Stimulated activated CD4-positive, alpha-beta T cell treated with anti-CD3 and anti-CD28 coated beads, Interleukin-2, amount 100 ng/mL, for 24 hours (primary cell): ENCODE measurements around the gene PREP.

Experiments
- DNase-seq, 2 donors: peaks; one replicate each; pipeline ENCODE4 v3.0.0-alpha.2; 2020

Gene PREP

GRCh38 chr6:105391705-105392104, 11.2 kb downstream of the PREP start:
- no peak for DNase-seq

GRCh38 chr6:105389543-105389942, 13.3 kb downstream of the PREP start:
- no peak for DNase-seq

GRCh38 chr6:105388392-105388791, 14.5 kb downstream of the PREP start:
- no peak for DNase-seq

- DNase-seq, result no peak
These were observed 18.9 kb downstream of the PREP start for GRCh38 chr6:105384004-105384403.

GRCh38 chr6:105382958-105383357, 19.9 kb downstream of the PREP start:
- DNase-seq, result no peak

GRCh38 chr6:105382496-105382895, 20.4 kb downstream of the PREP start:
- DNase-seq, result no peak

- no peak for DNase-seq
These were observed 22.2 kb downstream of the PREP start for GRCh38 chr6:105380634-105381033.

- no peak for DNase-seq
These were observed 27.1 kb downstream of the PREP start for GRCh38 chr6:105375797-105376196.

- no peak for DNase-seq
These were observed 28.9 kb downstream of the PREP start for GRCh38 chr6:105374010-105374420.

GRCh38 chr6:105373481-105373880, 29.4 kb downstream of the PREP start:
- no peak for DNase-seq

GRCh38 chr6:105372849-105373182, 30.1 kb downstream of the PREP start:
- no peak for DNase-seq

GRCh38 chr6:105372142-105372848, 30.6 kb downstream of the PREP start:
- no peak for DNase-seq

- DNase-seq, result no peak
These were observed 32.5 kb downstream of the PREP start for GRCh38 chr6:105370351-105370750.

GRCh38 chr6:105369145-105369544, 33.7 kb downstream of the PREP start:
- DNase-seq, result no peak

- DNase-seq, result no peak
These were observed 38.6 kb downstream of the PREP start for GRCh38 chr6:105364243-105364642.

- DNase-seq, result no peak
These were observed 39.7 kb downstream of the PREP start for GRCh38 chr6:105363100-105363754.

- no peak for DNase-seq
These were observed 43.2 kb downstream of the PREP start for GRCh38 chr6:105359419-105360370.

GRCh38 chr6:105357165-105357564, 45.7 kb downstream of the PREP start:
- no peak for DNase-seq

GRCh38 chr6:105352037-105352617, 50.8 kb downstream of the PREP start:
- DNase-seq, result no peak

- DNase-seq, result no peak
These were observed 54.0 kb downstream of the PREP start for GRCh38 chr6:105348897-105349296.

GRCh38 chr6:105346052-105346451, 56.8 kb downstream of the PREP start:
- DNase-seq, result no peak

GRCh38 chr6:105345506-105345905, 57.4 kb downstream of the PREP start:
- no peak for DNase-seq

GRCh38 chr6:105344881-105345370, 58.0 kb downstream of the PREP start:
- no peak for DNase-seq
